HepG2 (cell line): Measurements from ENCODE around the gene RPF1. TPM values are rescaled to one million over a fixed set of nuclear protein-coding genes. Genes with fewer than 3 reads are reported as not detected.

Experiments used
- ATAC-seq: fragments of 200-7000 bp; cut with Tn5 transposase; 3 replicates; pipeline ENCODE4 v1.9.1; 2020; ENCODE audit warnings: mild to moderate bottlenecking, moderate library complexity
- BruUV-seq: library from RNA; stranded (reverse); fragments of 400-500 nt; replicated peaks from 2 replicates; lab custom pipeline; 2021; lab: Mats Ljungman, UMichigan
- CTCF ChIA-PET: fragments of 300-600 bp; formaldehyde crosslinking; extraction: SDS; loops from one replicate; lab custom pipeline; 2021; ENCODE audit warnings: low total read pairs, inconsistent platforms, low intra/inter-chr PET ratio; lab: Yijun Ruan, JAX
- POLR2A ChIA-PET: fragments of 350-600 bp; sonication (Branson Sonifier 250); formaldehyde crosslinking; loops from one replicate; lab custom pipeline; 2020; ENCODE audit warnings: antibody characterized with exemption, inconsistent platforms; lab: Yijun Ruan, JAX
- DNase-seq: peaks from one replicate; pipeline ENCODE4 v3.0.0-alpha.2; 2015; ENCODE audit warnings: low spot score
- FAIRE-seq: peaks from 3 replicates; lab custom pipeline; 2011; peaks lifted over from hg19 to GRCh38; lab: Jason Lieb, UNC
- H2AFZ ChIP-seq: one replicate; pipeline ENCODE4 v1.6.1; 2011; ENCODE audit warnings: low read length, inconsistent platforms
- H3K27ac ChIP-seq: fragments of 300-600 bp; 3 replicates; pipeline ENCODE4 v1.8.0; 2011; ENCODE audit warnings: mixed run types, mild to moderate bottlenecking, mixed read lengths, low read length, inconsistent platforms; ENCODE audit not compliant: insufficient read depth; ENCODE audit errors: extremely low read length
- H3K27me3 ChIP-seq, 2 experiments: fragments of 200-600 bp in 1 of 2; 2 replicates in 1 of 2; 3 replicates in 1 of 2; pipeline versions ENCODE4 v1.6.0 to v1.8.0; 2011; ENCODE audit warnings: low read length in 2 of 2, mild to moderate bottlenecking in 2 of 2, moderate library complexity in 2 of 2, inconsistent platforms in 1 of 2; ENCODE audit not compliant: insufficient read depth in 2 of 2, control insufficient read depth in 1 of 2
- H3K36me3 ChIP-seq, 2 experiments: fragments of 200-600 bp in 1 of 2; replicated peaks in 1 of 2; 2 replicates in 1 of 2; 3 replicates in 1 of 2; pipeline versions ENCODE4 v1.5.1 to v1.8.0; 2011; ENCODE audit warnings: low read length in 2 of 2, inconsistent platforms in 1 of 2; ENCODE audit not compliant: insufficient read depth in 2 of 2, control insufficient read depth in 1 of 2
- H3K4me1 ChIP-seq: 2 replicates; pipeline ENCODE4 v1.5.1; 2012; ENCODE audit warnings: low read length, inconsistent platforms; ENCODE audit not compliant: insufficient read depth
- H3K4me2 ChIP-seq: 2 replicates; pipeline ENCODE4 v1.6.0; 2011; ENCODE audit warnings: low read depth, low read length, inconsistent platforms
- H3K4me3 ChIP-seq, 3 experiments: fragments of 200-600 bp in 1 of 3; sonication (generic), shearing (Covaris generic) in 1 of 3; replicated peaks in 1 of 3; 2 replicates each; pipeline ENCODE4 v1.5.1; 2011 to 2016; ENCODE audit warnings: low read length in 3 of 3, inconsistent platforms in 2 of 3, low read depth in 2 of 3, mild to moderate bottlenecking in 2 of 3, control low read depth in 1 of 3, mixed read lengths in 1 of 3; ENCODE audit not compliant: insufficient read depth in 1 of 3
- H3K79me2 ChIP-seq: one replicate; pipeline ENCODE4 v1.6.1; 2011; ENCODE audit warnings: low read length, inconsistent platforms; ENCODE audit not compliant: insufficient read depth
- H3K9ac ChIP-seq: 2 replicates; pipeline ENCODE4 v1.6.0; 2011; ENCODE audit warnings: mild to moderate bottlenecking, low read depth, low read length, inconsistent platforms; ENCODE audit not compliant: insufficient read depth
- H3K9me3 ChIP-seq: 2 replicates; pipeline ENCODE4 v1.5.1; 2012; ENCODE audit warnings: mild to moderate bottlenecking, low read length
- H4K20me1 ChIP-seq: 2 replicates; pipeline ENCODE4 v1.6.0; 2011; ENCODE audit warnings: inconsistent platforms, mild to moderate bottlenecking, low read length, moderate library complexity; ENCODE audit not compliant: insufficient read depth
- ATF1 ChIP-seq: IDR thresholded peaks from 2 replicates; pipeline ENCODE4 v1.6.1; 2016; ENCODE audit warnings: mild to moderate bottlenecking, control low read depth
- CREBL2 ChIP-seq: sonication (generic); formaldehyde crosslinking; IDR thresholded peaks from 2 replicates; pipeline ENCODE4 v1.8.1; 2023; ENCODE audit warnings: missing genetic modification reagents, mild to moderate bottlenecking, borderline replicate concordance
- FIP1L1 ChIP-seq: fragments of 200-400 bp; formaldehyde crosslinking; IDR thresholded peaks from 2 replicates; pipeline ENCODE4 v1.6.1; 2018; ENCODE audit warnings: low read depth, mild to moderate bottlenecking, low read length, moderate library complexity, borderline replicate concordance; ENCODE audit not compliant: insufficient read depth
- MLLT10 ChIP-seq: sonication (generic); formaldehyde crosslinking; IDR thresholded peaks from 2 replicates; pipeline ENCODE4 v1.4.0; 2020; ENCODE audit warnings: missing genetic modification reagents
- RBM39 ChIP-seq: fragments of 200-400 bp; formaldehyde crosslinking; IDR thresholded peaks from one replicate; pipeline ENCODE4 v1.6.1; 2018; ENCODE audit warnings: antibody characterized with exemption, mild to moderate bottlenecking, low read depth, low read length; ENCODE audit not compliant: poor library complexity, severe bottlenecking
- ZMYM3 ChIP-seq: sonication (generic); formaldehyde crosslinking; IDR thresholded peaks from 2 replicates; pipeline ENCODE4 v1.5.1; 2020; ENCODE audit warnings: mild to moderate bottlenecking, missing genetic modification reagents
- ZNF180 ChIP-seq: sonication (generic); formaldehyde crosslinking; IDR thresholded peaks from 2 replicates; pipeline ENCODE4 v1.4.0; 2020; ENCODE audit warnings: low read depth, missing genetic modification reagents, borderline replicate concordance
- ZNF383 ChIP-seq: sonication (generic); formaldehyde crosslinking; IDR thresholded peaks from 2 replicates; pipeline ENCODE4 v1.4.0; 2020; ENCODE audit warnings: missing genetic modification reagents, mild to moderate bottlenecking, borderline replicate concordance
- ZNF619 ChIP-seq: sonication (generic); formaldehyde crosslinking; IDR thresholded peaks from 2 replicates; pipeline ENCODE4 v1.4.0; 2020; ENCODE audit warnings: mild to moderate bottlenecking, missing genetic modification reagents
- ZNF740 ChIP-seq: sonication (generic); formaldehyde crosslinking; IDR thresholded peaks from 2 replicates; pipeline ENCODE4 v1.4.0; 2020; ENCODE audit warnings: missing genetic modification reagents
- WGBS: methylation state at CpG from one replicate; pipeline ENCODE4 v1.1.6; 2017; ENCODE audit warnings: low lambda C conversion rate; 5-methylcytosine and 5-hydroxymethylcytosine counted together
- in situ Hi-C: cut with HindIII; loops from 2 replicates; pipeline ENCODE4 v1.10.0; 2017; ENCODE audit warnings: low pct_unique_long_range_greater_than_20kb; ENCODE audit not compliant: extremely low pct_ligation_motif_present
- intact Hi-C: fragments of 100-400 bp; cut with micrococcal nuclease; formaldehyde crosslinking; loops from one replicate; pipeline ENCODE4 v1.10.0; 2022; ENCODE audit not compliant: unreplicated experiment
- polyA plus RNA-seq, 8 experiments: library from polyadenylated mRNA; depleted of rRNA in 3 of 8; stranded (reverse) in 7 of 8; unstranded in 1 of 8; fragments of >200 nt; fragmentation: Illumina TruSeq in 4 of 8; extraction: Trizol in 4 of 8; gene quantifications; 2 replicates each; pipeline versions ENCODE4 v1.2.1 to v1.2.3, GENCODE V29; 2011 to 2016; ENCODE audit warnings: low read depth in 4 of 8, missing spikeins in 1 of 8, mixed read lengths in 1 of 8; ENCODE audit not compliant: insufficient read depth in 1 of 8
- total RNA-seq, 5 experiments: library from RNA; depleted of rRNA; stranded (reverse); fragments of >200 nt; fragmentation: Illumina TruSeq; extraction: Trizol; gene quantifications; 2 replicates each; pipeline ENCODE4 v1.2.3, GENCODE V29; 2016; ENCODE audit warnings: low read depth in 1 of 5
- TF ChIP-seq, protein P1 (sequence below): IDR thresholded peaks from 2 replicates; pipeline ENCODE4 v1.6.1; 2016; ENCODE audit warnings: missing compliant biosample characterization, missing genetic modification reagents, borderline replicate concordance
- TF ChIP-seq, protein P2 (sequence below): IDR thresholded peaks from 2 replicates; pipeline ENCODE4 v1.6.1; 2016; ENCODE audit warnings: control low read depth

Gene RPF1
- total and polyA plus RNA-seq, 2 of the 13 experiments (the other 11 are each of a cell fraction or from before 2014, with no cell fraction given): 23.0 to 39.0 TPM

DNA sequence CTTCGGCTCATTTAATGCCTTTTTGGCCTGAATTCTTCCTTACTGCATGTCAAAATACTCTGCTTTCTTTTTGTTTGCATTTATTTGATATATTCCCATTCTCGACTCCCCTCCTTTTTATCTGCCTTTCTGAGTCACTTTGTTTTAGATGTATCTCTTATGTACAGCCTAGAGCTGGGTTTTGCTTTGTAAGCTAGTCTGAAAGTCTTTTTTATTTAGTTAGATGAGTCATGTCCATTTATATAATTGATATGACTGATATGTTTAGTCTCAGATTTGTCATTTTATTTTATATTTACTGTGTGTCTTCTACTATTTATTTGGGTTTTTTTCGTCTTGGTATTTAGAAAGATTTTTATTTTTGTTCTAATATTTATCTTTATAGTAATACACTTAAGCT lies 60.9 kb downstream of the RPF1 start:
- WGBS: 92% methylated on average over 3 of the region's 3 CpGs
- TF ChIP-seq, protein P1, sequence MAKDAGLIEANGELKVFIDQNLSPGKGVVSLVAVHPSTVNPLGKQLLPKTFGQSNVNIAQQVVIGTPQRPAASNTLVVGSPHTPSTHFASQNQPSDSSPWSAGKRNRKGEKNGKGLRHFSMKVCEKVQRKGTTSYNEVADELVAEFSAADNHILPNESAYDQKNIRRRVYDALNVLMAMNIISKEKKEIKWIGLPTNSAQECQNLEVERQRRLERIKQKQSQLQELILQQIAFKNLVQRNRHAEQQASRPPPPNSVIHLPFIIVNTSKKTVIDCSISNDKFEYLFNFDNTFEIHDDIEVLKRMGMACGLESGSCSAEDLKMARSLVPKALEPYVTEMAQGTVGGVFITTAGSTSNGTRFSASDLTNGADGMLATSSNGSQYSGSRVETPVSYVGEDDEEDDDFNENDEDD (CRISPR knock-in tag): no peak
- TF ChIP-seq ZNF180 (CRISPR knock-in tag) (no peak), ATF1 (CRISPR knock-in tag) (no peak), FIP1L1 (no peak), MLLT10 (CRISPR knock-in tag) (no peak), RBM39 (no peak), ZNF740 (CRISPR knock-in tag) (no peak), ZNF383 (CRISPR knock-in tag) (no peak), CREBL2 (CRISPR knock-in tag) (no peak), ZMYM3 (CRISPR knock-in tag) (no peak), ZNF619 (CRISPR knock-in tag) (no peak)
- TF ChIP-seq, protein P2, sequence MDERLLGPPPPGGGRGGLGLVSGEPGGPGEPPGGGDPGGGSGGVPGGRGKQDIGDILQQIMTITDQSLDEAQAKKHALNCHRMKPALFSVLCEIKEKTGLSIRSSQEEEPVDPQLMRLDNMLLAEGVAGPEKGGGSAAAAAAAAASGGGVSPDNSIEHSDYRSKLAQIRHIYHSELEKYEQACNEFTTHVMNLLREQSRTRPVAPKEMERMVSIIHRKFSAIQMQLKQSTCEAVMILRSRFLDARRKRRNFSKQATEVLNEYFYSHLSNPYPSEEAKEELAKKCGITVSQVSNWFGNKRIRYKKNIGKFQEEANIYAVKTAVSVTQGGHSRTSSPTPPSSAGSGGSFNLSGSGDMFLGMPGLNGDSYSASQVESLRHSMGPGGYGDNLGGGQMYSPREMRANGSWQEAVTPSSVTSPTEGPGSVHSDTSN (CRISPR knock-in tag): no peak
- no peaks in the 10 kb centered on the region for H3K27me3 ChIP-seq
- no peak for ATAC-seq
- no peak for FAIRE-seq
- ChIA-PET CTCF (no interaction called here), POLR2A (no interaction called here)
- no peak overlapping the region for H3K9ac ChIP-seq
- in situ Hi-C loops (no loop called here), intact Hi-C loops (loop anchor here (5.0 to 10.0 kb wide), 3 partner anchors 33 to 605 kb away; partner anchors contain the start of genes GNG5 and SPATA1)
- no peaks in the 10 kb centered on the region for H3K9me3 ChIP-seq
- BruUV-seq: no TSS peak
- no peaks in the 10 kb centered on the region for H3K79me2 ChIP-seq
- H3K4me3 ChIP-seq: no peak overlapping the region
- H4K20me1 ChIP-seq: no peaks in the 10 kb centered on the region
- no peak overlapping the region for H2AFZ ChIP-seq
- no peaks in the 10 kb centered on the region for H3K36me3 ChIP-seq
- no peaks in the 10 kb centered on the region for H3K4me1 ChIP-seq
- DNase-seq: no peak
- no peak overlapping the region for H3K4me2 ChIP-seq
- no peak overlapping the region for H3K27ac ChIP-seq
